Left cardiac atrium (tissue), 4 donors: ENCODE measurements around the gene DHTKD1. TPM values are rescaled to one million over a fixed set of nuclear protein-coding genes. Genes with fewer than 3 reads are reported as not detected.

Experiments used
- ATAC-seq, 2 donors: fragments of 200-7000 bp; cut with Tn5 transposase; one replicate each; pipeline ENCODE4 v1.9.1; 2020; ENCODE audit warnings: mild to moderate bottlenecking in 2 of 2, moderate library complexity in 2 of 2
- DNase-seq: peaks from one replicate; pipeline ENCODE4 v3.0.0-alpha.2; 2020
- intact Hi-C, 2 donors: fragments of 100-400 bp; cut with DNase I; formaldehyde crosslinking; loops; one replicate each; pipeline versions ENCODE4 v1.14.1 to v1.15.1; 2022 to 2023
- long read RNA-seq: library from polyadenylated mRNA; unstranded; transcript quantifications from one replicate; pipeline ENCODE4 v2.0.0, GENCODE V29; 2021
- total RNA-seq, 2 donors: library from RNA; stranded (reverse); fragmentation: NEBNext Ultra II Directional; extraction: Animal tissue kit (Norgen Biotek cat#: 25700); gene quantifications; one replicate each; pipeline ENCODE4 v1.2.1, GENCODE V29; 2021
- donor health status: DM: no; HTN: yes; CAD: no.
- donor health status: DM: no; HTN: yes; CAD: no; lungs with severe emphysema.
- donor health status: DM: yes; HTN: yes; CAD: no.
- donor health status: Dilated cardiomyopathy.

Gene DHTKD1, protein sequence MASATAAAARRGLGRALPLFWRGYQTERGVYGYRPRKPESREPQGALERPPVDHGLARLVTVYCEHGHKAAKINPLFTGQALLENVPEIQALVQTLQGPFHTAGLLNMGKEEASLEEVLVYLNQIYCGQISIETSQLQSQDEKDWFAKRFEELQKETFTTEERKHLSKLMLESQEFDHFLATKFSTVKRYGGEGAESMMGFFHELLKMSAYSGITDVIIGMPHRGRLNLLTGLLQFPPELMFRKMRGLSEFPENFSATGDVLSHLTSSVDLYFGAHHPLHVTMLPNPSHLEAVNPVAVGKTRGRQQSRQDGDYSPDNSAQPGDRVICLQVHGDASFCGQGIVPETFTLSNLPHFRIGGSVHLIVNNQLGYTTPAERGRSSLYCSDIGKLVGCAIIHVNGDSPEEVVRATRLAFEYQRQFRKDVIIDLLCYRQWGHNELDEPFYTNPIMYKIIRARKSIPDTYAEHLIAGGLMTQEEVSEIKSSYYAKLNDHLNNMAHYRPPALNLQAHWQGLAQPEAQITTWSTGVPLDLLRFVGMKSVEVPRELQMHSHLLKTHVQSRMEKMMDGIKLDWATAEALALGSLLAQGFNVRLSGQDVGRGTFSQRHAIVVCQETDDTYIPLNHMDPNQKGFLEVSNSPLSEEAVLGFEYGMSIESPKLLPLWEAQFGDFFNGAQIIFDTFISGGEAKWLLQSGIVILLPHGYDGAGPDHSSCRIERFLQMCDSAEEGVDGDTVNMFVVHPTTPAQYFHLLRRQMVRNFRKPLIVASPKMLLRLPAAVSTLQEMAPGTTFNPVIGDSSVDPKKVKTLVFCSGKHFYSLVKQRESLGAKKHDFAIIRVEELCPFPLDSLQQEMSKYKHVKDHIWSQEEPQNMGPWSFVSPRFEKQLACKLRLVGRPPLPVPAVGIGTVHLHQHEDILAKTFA
- 10 to 100 TPM; 14.2 to 18.2 TPM for total RNA-seq
- long read RNA-seq, full-length matches to known transcripts: 24 of 32 reads
- long read RNA-seq, partial matches to known transcripts: 2 of 32 reads
- long read RNA-seq, other reads (novel, unspliced or antisense): 6 of 32 reads

DNA sequence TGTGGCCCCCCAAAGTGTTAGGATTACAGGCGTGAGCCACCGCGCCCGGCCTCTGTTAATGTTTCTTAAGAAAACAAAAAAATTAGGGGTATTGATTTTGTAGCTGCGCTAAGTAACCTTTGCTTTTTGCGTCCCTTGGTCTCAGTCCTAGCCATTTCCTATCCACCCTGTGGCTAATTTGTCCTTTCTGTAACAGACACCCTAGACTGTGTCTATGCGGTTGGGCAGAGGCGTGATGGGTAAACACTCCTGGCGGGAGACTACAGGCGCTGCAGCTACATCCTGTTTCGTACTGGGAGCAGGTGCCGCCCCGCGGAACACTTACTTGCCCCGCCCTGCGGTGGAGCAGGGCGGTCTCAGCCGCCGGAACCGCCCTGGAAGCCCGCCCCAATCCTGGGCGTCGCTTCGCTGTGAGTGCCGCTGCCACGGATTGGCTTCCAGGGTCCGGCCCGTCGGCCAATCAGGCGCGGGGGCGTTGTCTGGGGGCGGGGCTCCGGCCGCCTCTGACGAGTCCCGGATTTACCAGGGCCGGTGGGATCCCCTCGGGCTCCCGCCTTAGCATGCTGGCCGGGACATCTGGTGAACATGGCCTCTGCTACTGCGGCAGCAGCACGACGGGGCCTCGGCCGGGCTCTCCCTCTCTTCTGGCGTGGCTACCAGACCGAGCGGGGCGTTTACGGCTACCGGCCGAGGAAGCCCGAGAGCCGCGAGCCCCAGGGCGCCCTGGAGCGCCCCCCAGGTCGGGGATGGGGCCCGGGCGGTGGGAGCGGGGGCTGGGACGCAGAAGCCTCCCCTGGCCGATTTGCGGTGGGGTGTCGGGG lies at the start of gene DHTKD1:
DHTKD1 (plus strand) TSS at position 506 of the 821 bp plus-strand sequence; CDS start at position 586, 80 bp downstream.
- DNase-seq (peak; percentile 98), ATAC-seq (peak; percentile 100)
- intact Hi-C loops: loop anchor here in 1 of 2 donors (2.0 kb wide), 1 partner anchor 26 kb away; the partner anchor contains the start of gene UPF2

DNA sequence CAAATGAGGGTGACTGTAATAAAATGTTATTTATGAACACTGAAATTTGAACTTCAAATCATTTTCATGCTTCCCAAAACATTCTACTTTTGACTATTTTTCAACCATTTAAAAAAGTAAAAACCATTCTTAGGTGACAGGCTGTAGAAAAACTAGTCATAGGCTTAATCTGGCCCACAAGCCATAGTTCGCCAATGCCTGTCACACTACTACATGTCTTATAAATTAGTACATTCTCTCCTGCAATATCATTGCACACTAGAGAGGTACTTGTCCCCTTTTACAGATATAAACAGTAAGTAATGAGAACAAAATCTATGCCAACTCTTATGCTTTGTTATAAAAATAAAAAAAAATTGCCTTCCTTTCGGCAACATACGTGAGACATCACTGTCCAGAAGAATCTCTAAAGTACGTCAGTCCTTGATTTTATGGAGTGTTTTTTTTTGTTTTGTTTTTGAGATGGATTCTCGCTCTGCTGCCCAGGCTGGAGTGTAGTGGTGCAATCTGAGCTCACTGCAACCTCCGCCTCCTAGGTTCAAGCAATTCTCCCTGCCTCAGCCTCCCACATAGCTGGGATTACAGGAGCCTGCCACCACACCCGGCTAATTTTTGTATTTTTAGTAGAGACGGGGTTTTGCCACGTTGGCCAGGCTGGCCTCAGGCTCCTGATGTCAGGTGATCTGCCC lies 49.3 kb upstream of the DHTKD1 start:
- intact Hi-C loops: no loop called here
- DNase-seq (no peak), ATAC-seq (no peak)

DNA sequence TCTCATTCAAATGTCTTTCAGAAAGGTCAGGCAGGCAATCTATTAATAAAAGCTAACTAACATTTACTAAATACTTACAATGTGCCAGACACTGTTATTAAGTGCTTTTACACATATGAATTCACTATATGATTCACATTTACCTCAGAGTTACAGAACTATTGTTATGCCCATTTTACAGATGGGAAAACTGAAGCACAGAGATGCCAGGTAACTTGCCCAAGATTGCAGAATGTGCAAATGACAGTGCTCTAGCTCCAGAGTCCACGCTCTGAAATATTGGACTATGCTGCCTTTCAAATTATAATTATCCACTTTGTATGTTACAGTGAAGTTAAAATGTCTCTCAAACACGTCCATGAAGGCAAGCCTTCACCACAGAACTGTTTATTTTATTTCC lies 48.2 kb upstream of the DHTKD1 start:
- no peak for DNase-seq
- no peak for ATAC-seq
- intact Hi-C loops: no loop called here

DNA sequence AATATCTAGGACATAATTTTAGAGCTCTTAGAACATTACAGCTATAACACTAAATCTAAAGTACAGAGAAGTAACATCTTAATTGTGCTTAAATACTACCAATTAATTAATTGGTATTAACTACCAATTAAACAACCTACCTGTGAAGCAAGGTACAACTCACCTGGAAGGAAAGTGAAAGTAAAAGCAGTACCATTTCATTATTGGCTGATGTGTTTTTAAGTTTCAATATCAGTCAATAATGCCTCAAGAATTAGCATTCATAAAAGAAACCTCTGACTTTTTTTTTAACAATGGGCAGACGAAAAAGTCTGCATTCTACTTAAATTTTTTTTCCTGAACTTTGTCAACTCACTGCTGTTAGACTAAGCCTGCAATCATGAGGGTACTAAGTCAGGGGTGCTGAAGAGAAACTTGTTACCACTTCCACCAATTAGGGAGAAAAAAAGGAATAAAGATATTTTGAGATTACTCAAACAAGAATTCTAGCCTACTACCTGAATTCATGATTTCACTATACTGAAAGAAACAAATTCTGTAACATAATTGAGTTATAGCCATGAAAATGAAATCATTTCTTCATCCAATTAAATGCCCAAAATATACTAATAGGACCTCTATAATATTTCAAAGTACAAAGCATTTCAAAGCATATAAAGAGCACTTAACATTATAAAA lies 46.0 kb upstream of the DHTKD1 start:
- intact Hi-C loops: no loop called here
- no peak for ATAC-seq
- no peak for DNase-seq

DNA sequence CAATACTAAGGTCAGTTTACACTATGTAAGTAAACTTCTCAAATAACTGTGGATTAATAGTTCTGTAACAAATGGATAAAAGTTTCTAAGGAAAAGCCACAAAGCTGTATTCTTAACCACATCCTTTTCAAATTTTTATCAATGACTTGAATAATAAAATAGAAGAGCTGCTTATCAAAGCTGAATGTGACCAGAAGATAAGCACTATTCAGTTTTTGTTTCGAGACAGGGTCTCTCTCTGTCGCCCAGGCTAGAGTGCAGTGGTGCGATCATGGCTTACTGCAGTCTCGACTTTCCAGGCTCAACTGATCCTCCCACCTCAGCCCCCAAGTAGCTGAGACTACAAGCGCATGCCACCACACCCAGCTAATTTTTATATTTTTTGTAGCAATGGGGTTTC lies 43.2 kb upstream of the DHTKD1 start:
- ATAC-seq (no peak), DNase-seq (no peak)
- intact Hi-C loops: no loop called here

DNA sequence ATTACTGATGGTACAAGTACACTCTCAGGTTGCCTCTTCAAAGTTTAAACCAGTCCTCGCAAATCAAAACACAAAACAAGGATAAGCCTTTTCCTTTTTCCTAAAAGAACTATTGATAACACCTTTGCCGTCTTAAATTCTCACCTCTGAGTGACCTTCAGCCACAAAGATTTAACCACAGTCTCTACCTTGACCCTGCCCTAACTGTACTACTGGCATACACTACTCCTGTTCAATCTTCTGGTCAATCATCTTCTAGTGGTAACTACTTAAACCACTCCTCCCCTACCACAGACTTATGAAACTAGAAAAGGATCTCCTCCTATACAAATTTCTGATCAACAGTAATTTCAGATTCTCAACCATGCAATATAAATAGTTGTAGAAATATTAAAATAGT lies 41.2 kb upstream of the DHTKD1 start:
- intact Hi-C loops: no loop called here
- ATAC-seq (no peak), DNase-seq (no peak)

DNA sequence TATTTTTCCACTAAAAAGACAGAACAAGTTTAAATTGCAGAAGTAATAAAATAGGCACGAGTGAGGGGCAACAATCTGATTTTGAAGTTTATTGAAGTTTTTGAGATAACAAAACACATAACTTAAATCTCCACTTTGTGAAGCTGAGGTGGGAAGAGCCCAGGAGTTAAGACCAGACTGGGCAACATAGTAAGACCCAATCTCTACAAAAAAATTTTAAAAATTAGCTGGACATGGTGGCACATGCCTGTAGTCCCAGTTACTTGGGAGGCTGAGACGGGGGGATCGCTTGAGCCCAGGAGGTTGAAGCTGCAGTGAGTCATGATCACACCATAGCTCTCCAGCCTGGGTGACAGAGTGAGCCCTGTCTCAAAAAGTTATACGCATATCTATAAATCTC lies 37.4 kb upstream of the DHTKD1 start:
- intact Hi-C loops: no loop called here
- ATAC-seq (no peak), DNase-seq (no peak)

DNA sequence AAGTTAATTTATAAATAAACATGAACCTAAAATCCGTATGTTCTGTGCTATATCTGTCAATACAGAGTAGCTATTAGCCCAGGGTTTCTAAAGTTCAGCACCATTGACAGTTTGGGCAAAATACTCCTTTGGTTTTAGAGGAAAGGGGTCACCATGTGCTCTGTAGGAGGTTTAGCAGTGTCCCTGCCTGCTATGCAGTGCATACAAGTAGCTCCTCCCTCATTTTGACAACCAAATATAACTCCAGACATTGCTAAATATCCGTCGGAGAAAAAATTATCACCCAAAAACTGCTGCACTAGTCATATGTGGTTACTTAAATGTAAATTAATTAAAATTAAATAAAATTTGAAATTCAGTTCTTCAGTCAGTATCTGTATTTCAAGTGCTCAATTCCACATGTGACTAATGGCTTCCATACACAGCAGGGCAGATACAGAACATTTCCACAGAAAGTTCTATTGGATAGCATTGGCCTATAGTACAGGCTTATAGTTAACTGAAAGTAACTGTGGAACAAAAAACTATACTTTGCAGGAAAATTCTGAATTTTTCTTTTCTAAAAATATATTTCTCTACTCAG lies 32.6 kb upstream of the DHTKD1 start:
- DNase-seq (no peak), ATAC-seq (no peak)
- intact Hi-C loops: no loop called here

DNA sequence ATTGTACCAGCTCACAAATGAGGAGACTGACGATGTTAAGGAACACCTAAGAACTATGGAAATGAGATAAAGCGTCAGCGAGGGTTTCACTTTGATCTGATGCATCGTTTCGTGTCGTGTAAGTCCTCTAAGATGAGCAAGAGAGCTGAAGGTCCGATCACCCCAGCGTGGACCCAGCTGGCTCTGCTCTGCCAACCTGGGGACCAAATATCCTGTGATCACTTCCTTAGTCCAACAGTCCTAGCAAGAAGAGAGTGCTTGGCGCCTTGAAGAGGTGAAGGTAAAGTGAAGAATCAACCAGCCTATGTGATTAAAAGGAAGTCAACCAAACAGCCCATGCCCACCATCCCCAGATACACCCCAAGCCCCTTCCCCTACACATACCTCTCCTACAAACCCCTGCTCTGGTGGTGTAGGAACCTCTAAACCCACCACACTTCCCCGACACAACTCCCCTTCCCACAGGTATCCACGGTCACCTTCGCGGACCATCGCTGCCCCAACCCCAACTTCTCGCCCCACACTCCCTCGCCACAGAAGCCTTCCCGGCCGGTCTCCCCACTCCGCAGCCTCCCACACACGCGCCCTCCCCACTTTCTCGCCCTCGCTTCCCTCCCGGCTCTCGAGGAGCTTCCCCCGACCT lies 26.9 kb upstream of the DHTKD1 start:
- DNase-seq: no peak
- intact Hi-C loops: loop anchor here in 1 of 2 donors (2.0 kb wide), 1 partner anchor 27 kb away; the partner anchor contains the start of gene DHTKD1
- ATAC-seq: no peak

DNA sequence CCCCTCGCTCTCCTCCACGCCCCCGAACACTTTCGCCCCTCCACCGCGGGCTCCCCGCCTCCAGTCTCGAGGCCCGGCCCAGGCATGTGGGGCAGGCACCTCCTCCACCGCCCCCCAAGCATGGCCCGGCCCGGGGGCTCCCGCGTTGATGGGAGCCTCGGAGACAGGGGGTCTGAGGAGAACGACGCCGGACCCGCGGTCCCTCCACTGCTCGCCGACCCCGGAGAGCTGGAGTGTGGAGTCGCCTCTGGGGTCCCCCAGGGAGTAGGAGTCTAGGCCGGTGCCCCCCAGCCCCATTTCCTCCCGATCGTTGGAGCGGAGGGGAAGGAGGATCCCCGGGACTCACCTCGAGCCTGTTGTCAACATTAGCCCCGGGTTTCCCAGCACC lies 26.4 kb upstream of the DHTKD1 start:
- DNase-seq (peak; percentile 61), ATAC-seq (peak; percentile 28 to 52)
- intact Hi-C loops: loop anchor here in 1 of 2 donors (2.0 kb wide), 1 partner anchor 26 kb away; the partner anchor contains the start of gene DHTKD1

DNA sequence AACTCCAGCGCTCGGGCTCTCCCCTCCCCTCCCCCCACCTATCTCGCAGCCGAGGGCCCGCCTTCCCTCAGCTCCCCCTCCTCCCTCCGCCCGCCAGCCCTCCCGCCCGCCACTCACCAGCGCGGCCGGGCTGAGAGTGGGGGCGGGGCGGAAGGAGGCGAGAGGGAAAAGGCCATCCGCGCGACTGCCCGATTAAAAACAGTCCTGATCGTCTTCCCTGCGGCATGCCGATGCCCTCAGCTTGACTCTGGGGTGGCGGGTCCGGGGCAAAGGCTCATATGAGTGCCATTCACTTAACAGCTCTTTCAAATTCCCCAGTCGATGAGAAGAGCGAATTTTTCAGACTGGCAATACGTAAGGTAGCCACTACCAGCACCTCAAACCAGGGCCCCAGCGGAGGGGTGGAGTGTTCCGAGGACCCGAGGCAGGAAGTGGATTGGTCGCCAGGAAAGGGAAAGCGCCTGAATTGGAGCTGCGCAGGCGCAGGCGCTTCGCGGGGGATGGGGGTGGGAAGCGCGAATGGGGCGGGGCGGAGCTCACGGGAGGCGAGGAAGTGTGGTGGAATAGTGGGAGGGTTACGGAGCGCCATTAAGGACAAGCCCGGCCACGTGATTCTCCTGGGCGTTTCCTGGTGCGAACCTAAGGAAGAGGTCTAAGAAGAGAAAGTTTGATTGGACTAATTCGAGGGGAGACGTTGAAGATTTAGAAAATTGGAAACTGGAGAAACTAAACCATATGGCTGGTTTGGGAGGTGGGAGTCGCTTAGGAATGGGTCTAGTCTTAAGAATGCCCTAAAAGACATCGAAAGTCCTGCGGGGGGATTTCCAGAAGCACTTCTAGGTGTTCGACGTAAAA lies 25.7 kb upstream of the DHTKD1 start, which contains the start of gene UPF2:
UPF2 (minus strand) TSS at position 13 of the 855 bp plus-strand sequence. CDS start 7,386 bp downstream, outside the sequence.
- peak; percentile 97 for DNase-seq
- intact Hi-C loops: loop anchor here in 1 of 2 donors (2.0 kb wide), 1 partner anchor 26 kb away; the partner anchor contains the start of gene DHTKD1

DNA sequence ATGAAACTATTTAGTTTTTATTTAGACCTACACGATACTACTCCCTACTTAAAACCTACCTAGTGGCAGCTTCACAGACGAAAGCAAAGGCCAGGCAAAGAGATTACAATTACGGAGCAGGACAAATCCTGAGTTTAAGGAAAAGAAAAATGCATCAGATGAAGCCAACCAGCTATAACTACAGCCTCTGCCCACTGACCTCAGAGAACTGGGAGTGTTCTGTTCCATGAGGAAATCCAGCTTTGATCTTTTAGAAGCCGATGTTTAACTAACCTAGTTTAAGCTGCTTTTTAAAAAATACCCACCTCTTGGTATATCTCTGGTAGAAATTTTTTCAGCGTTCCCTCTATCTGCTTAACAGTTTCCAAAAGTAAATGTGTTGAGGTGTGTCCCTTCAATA lies 23.2 kb upstream of the DHTKD1 start:
- ATAC-seq: no peak
- DNase-seq: no peak
- intact Hi-C loops: no loop called here

More for the DNA sequence above, 25.7 kb upstream of the DHTKD1 start, which contains the start of gene UPF2:
- ATAC-seq: peak; percentile 96 to 97

DNA sequence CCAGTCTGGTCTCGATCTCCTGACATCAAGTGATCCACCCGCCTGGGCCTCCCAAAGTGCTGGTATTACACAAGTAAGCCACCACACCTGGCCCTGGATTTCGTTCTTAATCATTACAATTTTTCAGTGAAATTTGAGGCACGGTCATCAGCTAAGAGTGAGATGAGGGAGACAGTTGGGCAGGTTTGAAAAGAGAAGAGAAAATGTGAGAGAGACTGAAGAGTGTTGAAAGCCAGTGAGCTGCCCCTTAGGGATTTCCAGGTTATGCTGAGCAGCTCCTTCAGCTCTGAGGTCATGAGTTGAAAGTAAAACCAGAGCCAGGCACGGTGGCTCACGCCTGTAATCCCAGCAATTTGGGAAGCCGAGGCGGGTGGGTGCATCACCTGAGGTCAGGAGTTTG lies 20.2 kb upstream of the DHTKD1 start:
- intact Hi-C loops: no loop called here
- DNase-seq: no peak
- no peak for ATAC-seq

DNA sequence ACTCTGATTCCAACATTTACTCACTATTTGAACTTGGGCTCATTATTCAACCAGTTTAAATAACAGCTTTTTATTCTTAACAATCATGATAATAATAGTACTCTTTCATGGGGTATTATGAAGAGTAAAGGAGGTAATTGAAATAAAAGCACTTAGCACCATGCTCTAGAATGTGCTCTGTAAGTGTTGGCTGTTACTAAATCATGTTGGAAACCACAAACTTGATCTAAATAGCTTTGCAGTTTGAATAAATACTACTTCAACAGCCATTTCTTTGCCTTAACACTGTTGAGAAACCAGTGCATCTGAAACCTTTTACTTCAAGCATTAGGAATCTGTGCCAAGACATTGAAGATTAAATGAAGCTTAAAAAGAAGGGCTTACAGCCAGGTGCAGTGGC lies 18.2 kb upstream of the DHTKD1 start:
- intact Hi-C loops: no loop called here
- DNase-seq (no peak), ATAC-seq (no peak)

DNA sequence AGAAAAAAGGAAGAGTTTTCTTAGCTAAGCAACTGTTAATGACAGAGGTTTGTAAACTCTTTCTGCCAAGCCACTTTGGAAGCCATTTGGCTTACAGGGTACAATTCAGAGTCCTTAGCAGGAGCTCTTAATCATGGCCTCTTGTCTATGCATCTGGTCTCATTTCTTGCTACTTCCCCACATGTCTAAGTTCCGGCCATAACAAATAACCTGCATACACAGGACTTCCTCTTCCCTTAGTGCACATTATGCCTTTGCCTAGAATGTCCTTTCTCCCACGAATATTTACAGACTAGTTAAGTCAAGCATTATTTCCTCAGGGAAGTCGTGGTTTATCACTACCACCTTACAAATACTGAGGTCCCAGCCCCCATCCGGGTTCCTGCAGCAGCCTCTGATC lies 17.5 kb upstream of the DHTKD1 start:
- intact Hi-C loops: no loop called here
- DNase-seq: no peak

DNA sequence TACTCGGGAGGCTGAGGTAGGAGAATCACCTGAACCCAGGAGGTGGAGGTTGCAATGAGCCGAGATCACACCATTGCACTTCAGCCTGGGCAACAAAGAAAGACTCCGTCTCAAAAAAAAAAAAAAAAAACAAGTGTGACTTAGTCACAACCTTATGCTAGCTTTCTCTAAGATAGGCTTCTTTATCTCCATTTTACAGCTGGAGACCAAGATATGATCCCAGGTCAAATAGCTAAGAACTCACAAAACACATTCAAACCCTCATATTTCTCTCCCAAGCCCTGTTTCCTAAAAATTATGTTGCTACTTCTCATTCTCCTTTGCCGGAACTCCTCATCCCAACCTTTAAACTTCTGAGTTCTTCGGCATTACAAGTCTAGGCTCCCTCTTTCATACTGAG lies 13.0 kb upstream of the DHTKD1 start:
- ATAC-seq: no peak
- intact Hi-C loops: no loop called here
- DNase-seq: no peak

More for the DNA sequence above, 17.5 kb upstream of the DHTKD1 start:
- ATAC-seq: no peak
